Liver (tissue), 3 donors: ENCODE measurements around the gene SH3BP2.

Source experiments
- EGR1 ChIP-seq, 2 donors: IDR thresholded peaks; 2 replicates each; pipeline ENCODE4 v1.6.1; 2016 to 2018; ENCODE audit warnings: antibody characterized with exemption in 2 of 2, low read depth in 2 of 2
- FOXA1 ChIP-seq: IDR thresholded peaks from 2 replicates; pipeline ENCODE4 v1.6.1; 2016; ENCODE audit warnings: antibody characterized with exemption
- GABPA ChIP-seq, 2 donors: IDR thresholded peaks in 1 of 2; conservative IDR thresholded peaks in 1 of 2; 2 replicates each; pipeline ENCODE4 v1.6.1; 2016; ENCODE audit warnings: antibody characterized with exemption in 2 of 2, mild to moderate bottlenecking in 1 of 2, moderate library complexity in 1 of 2
- HNF4G ChIP-seq: IDR thresholded peaks from 2 replicates; pipeline ENCODE4 v1.6.1; 2016; ENCODE audit warnings: antibody characterized with exemption
- RAD21 ChIP-seq, 2 donors: IDR thresholded peaks; 2 replicates each; pipeline ENCODE4 v1.6.1; 2016; ENCODE audit warnings: antibody characterized with exemption in 2 of 2, mild to moderate bottlenecking in 2 of 2
- RXRA ChIP-seq, 2 donors: IDR thresholded peaks; 2 replicates each; pipeline ENCODE4 v1.6.1; 2017 to 2018; ENCODE audit warnings: antibody characterized with exemption in 2 of 2, mild to moderate bottlenecking in 1 of 2
- SP1 ChIP-seq: IDR thresholded peaks from 2 replicates; pipeline ENCODE4 v1.6.1; 2018; ENCODE audit warnings: antibody characterized with exemption, mild to moderate bottlenecking
- YY1 ChIP-seq: IDR thresholded peaks from 2 replicates; pipeline ENCODE4 v1.6.1; 2016; ENCODE audit warnings: antibody characterized with exemption, mild to moderate bottlenecking
- TF ChIP-seq, protein P1 (sequence below): IDR thresholded peaks from 2 replicates; pipeline ENCODE4 v1.6.1; 2016; ENCODE audit warnings: antibody characterized with exemption
- TF ChIP-seq, protein P2 (sequence below): fragments of 150-350 bp; IDR thresholded peaks from 2 replicates; pipeline ENCODE4 v1.5.1; 2017; ENCODE audit warnings: improper control_type of control experiment, low read depth, low read length; ENCODE audit not compliant: missing input control
- donor health status: healthy.
- donor health status: healthy.

DNA sequence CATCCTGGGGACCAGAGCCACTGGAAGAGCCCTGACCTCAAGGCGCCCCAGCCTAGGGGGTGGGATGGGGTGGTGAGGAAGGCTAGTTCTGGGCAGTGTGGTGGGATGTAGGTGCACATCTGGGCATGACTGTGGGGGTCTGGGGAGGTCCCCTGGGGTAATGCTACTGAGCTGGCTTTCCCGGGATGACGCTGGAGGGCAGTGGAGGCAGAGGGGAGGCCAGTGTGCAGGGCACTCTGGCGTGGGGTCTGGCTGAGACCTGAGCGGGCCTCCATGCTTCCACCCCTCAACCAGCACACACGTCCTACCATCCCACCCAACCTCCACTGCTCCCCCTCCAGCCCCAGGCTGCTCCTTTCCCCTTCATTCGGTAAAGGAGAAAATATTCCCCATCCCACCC lies 4.8 kb upstream of the SH3BP2 start:
- TF ChIP-seq, protein P1, sequence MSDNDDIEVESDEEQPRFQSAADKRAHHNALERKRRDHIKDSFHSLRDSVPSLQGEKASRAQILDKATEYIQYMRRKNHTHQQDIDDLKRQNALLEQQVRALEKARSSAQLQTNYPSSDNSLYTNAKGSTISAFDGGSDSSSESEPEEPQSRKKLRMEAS, result no peak
- TF ChIP-seq RAD21 (IDR thresholded peaks at IDR 0.05) (no peak), RXRA (IDR thresholded peaks at IDR 0.05) (no peak), HNF4G (no peak), YY1 (no peak), GABPA (IDR thresholded peaks at IDR 0.05 in 1 of 2, conservative IDR thresholded peaks at IDR 0.05 in 1 of 2) (no peak), EGR1 (IDR thresholded peaks at IDR 0.05; ENCODE audit: low read depth in 2 of 2) (no peak), SP1 (no peak), FOXA1 (no peak)
- TF ChIP-seq, protein P2, sequence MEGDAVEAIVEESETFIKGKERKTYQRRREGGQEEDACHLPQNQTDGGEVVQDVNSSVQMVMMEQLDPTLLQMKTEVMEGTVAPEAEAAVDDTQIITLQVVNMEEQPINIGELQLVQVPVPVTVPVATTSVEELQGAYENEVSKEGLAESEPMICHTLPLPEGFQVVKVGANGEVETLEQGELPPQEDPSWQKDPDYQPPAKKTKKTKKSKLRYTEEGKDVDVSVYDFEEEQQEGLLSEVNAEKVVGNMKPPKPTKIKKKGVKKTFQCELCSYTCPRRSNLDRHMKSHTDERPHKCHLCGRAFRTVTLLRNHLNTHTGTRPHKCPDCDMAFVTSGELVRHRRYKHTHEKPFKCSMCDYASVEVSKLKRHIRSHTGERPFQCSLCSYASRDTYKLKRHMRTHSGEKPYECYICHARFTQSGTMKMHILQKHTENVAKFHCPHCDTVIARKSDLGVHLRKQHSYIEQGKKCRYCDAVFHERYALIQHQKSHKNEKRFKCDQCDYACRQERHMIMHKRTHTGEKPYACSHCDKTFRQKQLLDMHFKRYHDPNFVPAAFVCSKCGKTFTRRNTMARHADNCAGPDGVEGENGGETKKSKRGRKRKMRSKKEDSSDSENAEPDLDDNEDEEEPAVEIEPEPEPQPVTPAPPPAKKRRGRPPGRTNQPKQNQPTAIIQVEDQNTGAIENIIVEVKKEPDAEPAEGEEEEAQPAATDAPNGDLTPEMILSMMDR, result no peak
